NCI-H1694 treated with DMSO at 0.1 percent for 48 hours (cell line): Measurements from ENCODE around the gene TNC.
"Not testable (repeated sequence)": the region's sequence is repeated elsewhere in the genome, so short reads cannot be mapped to it uniquely, and the experiment has no call there.

Source experiments
- DNase-seq: peaks from one replicate; lab custom pipeline; 2025; lab: John Stamatoyannopoulos, UW

The TNC gene

DNA sequence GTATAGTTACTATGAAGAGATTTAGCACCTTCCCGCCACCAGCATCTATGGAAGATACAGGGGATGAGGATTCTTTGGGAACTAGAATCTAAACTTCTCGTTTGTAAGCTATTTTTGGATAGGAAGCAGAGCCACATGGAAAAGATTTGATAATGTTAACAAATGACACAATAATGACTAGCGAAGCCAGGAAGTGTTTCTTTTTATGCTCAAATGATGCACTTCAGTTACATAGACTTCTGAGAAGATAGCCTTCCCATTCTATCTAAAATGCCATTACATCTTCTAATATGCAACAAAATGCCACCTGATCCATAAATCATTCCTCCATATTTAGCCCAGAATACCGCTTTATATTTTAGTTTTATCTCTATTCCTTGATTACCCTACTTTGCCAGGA, 17.0 kb upstream of the TNC start:
- DNase-seq = no peak

DNA sequence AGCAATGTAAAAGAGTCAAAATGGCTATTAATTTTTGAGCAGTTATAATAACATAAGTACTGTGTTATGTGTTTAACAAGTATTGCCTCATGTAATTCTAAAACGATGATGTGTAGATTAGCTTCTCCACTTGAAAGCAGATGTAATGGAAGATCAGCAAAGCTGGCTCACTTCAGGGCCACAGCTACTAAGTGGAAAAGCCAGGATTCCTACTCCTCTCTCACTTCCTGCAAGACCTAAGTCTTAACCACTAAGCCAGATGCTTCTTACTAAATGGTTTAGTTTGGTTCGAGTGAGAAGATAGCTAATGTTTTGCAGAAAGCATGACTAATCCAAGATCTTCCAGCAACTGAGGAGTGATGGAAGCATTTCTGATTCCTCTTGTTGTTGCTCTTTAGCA, 15.7 kb upstream of the TNC start:
- DNase-seq = no peak

DNA sequence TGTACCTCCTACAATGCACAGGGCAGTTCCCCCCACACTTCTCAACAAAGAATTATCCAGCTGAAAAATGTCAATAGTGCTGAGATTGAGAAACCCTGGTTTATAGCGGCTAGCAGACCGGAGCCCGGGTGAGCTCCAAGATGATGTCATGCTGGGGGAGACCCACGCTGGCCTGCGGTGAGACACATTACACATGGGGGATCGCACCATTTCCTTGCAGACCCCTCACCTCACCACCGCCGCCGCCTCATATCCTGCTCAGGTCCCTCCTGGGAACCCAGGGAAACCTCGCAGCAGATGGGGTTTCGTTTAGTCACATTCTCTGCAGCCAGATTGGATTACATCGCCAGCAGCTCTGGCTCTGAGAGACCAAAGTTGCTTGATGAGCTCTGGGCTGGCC, 14.7 kb upstream of the TNC start:
- no peak for DNase-seq

DNA sequence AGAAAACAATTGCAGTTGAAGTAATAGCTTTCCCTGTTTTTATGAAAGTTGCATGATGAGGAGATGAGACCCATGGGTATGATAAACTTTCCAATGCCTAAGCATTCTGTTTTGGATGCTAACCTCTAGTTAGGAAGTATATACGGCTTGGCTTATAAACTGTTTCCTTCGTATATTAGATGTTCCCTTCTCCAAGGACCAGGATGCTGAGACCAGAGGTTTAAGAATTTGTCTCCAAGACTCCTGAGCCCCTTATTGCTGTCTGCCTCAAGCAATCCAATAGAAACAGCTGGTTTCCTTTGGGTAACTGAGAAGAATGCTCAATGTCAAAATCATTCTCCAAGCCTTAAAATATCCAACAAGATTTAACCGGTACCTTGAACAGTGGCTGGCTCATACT, 12.2 kb upstream of the TNC start:
- DNase-seq = no peak

DNA sequence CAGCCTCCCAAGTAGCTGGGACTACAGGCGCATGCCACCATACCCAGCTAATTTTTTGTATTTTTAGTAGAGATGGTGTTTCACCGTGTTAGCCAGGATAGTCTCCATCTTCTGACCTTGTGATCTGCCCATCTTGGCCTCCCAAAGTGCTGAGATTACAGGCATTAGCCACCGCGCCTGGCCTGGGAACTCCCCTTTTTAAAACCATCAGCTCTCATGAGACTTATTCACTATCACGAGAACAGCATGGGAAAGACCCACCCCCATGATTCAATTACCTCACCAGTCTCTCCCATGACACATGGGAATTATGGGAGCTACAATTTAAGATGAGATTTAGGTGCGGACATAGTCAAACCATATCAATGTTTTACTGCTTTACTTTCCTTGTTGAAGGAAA, 10.8 kb upstream of the TNC start:
- DNase-seq = not testable (repeated sequence)

DNA sequence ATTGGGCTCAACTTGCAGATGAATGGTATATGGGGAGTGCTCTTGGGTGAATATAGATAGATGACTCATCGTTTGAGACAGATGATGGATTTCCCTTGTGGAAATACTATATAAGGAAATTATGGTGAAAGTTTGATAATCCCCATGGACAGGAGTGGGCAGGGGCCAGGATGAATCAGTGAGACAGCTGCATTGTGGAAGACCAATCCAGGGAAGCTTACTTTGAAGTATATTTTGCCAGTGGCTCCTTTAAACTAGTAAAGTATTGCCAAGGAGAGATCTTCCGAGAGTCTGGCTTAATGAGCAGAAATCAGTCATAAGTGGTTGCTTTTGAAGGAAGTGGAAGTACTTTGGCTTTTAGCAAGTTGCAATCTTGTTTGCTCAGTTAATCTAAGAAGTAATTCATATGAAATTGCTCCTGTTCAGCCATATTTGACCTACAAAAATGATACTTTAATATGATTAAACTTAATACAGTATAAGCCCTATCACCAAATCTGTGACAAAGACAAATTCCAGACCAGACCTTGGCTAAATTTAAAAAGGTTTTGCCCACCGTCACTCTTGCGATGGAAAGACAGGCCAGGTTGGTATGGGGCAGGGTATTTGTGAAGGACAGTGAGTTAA, 9.3 kb upstream of the TNC start:
- DNase-seq = no peak

DNA sequence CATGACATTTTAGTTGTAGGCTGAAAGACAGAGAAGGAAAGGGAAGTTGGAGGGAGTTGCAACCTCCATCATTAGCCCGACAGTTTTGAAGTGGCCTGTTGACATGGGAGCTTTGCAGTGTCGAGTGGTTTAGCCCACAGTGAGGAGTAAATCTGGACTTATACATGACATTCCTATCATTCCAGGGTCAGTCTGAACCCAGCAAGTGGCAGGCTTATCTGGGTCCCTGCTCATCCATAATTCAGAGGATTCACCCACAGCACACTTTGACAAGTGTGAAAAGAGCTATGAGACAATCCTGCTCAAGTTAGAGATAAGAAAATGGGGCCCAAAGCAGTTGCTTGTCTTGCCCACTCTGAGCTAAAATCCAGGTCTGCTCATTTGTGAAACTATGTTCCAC, 8.4 kb upstream of the TNC start:
- no peak for DNase-seq

DNA sequence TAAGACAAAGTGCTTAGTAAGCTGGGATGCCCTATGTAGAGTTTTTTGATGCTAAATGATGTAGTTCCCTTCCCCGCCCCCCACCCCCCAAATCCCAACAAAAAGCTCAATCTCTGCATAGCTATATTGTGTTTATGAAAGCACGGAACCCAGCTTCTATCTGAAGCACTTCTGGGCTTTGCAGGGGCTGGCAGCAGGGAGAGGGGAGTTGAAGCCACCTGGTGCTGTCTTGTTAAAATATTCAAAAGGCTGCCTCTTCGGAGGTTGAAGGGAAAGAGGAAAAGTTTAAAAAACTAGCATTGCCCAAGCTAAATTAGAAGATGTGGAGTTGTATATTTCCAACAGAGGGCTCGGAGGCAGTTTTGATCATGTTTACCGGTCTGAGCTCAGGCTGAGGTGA, 5.0 kb upstream of the TNC start:
- no peak for DNase-seq

DNA sequence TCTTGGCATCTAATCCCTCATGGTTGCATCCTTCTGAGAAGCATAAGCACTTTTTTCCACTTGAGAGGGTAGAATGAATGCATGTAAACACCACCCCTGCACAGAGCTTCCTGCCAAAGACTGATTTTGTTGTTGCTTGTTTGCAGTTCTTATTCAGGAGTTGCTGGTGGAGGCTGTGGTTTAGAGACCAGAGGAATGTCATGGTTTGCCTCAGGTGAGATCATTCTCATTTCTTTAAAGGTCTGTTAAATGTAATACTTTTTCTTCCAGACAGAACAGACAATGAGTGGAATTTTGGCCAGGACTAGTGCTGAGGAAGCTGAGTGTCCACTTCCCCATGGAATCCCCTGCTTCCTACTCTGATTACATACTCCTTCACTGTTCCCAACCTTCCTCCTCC, 3.2 kb upstream of the TNC start:
- no peak for DNase-seq

DNA sequence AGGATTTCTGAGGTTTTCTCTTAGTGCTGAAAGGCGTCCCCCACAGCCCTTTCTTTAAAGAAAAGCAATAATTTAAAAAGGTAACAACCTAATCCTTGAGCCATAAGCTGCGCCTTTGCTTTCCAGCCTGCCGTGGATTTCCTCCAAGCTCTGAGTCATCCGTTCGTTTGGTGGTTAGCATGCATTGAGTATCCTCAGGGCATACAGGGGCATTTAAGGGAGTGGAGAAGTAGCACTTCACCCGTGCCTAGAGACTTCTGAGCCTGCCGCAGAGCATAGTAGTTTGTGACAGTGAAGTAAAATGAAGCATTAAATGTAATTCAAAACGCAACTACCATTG, 892 bp upstream of the TNC start:
- no peak for DNase-seq

DNA sequence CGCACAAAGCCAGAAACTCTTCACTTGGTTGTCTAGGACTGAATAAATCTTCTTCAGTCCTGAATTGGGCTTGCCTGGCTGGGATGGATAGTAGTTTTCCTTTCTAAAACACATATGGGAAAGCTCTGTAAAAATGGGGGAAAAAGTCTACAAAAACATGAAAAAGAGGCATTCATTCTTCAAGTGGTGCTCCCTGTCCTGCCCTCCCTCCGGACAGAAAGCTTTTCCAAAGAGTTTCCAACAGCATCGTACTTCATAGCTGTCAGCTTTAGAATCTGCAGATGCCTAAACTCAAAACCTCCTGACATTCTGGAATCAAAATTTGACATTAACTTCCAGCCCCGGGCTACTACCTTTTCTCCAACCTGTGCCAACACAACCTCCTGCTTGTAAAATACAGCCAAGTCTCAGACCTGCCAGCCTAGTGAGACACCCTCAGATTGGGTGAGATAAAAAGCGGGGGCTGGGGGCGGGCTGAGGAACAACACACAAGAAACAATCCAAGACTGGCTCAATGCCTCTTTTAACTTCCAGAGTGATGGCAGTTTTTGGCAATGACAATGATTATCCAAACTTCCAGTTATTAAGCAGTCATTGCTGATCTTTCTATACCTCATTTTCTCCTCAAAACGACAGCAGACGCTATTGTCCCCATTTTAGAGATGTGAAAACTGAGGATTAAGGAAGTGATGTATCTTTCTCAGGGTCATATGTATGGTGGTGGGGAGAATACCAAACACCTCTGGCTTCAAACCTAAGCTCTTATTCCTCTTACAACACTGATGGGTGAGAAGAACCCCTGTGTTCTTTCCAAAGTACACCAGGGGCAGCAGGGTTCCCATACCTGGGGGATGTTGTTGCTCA, 1.3 kb downstream of the TNC start:
- DNase-seq = no peak

DNA sequence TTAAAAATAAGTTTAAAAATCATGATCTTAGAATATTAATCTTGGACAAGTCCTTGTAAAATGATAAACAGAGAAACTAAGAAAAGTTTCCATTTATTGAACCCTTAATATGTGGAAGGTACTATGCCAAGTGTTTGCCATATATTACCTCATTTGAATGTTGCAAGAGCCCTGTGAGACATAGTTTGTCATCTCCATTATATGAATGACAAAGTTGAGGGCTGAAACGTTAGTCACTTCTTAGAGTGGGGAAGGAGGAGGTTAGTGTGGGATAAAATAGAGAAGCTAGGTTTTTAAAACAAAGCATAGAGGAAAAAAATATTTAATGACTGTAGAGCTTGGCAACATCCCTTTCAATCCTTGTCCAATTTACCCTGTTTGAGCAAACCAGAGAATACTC, 2.0 kb downstream of the TNC start:
- no peak for DNase-seq

DNA sequence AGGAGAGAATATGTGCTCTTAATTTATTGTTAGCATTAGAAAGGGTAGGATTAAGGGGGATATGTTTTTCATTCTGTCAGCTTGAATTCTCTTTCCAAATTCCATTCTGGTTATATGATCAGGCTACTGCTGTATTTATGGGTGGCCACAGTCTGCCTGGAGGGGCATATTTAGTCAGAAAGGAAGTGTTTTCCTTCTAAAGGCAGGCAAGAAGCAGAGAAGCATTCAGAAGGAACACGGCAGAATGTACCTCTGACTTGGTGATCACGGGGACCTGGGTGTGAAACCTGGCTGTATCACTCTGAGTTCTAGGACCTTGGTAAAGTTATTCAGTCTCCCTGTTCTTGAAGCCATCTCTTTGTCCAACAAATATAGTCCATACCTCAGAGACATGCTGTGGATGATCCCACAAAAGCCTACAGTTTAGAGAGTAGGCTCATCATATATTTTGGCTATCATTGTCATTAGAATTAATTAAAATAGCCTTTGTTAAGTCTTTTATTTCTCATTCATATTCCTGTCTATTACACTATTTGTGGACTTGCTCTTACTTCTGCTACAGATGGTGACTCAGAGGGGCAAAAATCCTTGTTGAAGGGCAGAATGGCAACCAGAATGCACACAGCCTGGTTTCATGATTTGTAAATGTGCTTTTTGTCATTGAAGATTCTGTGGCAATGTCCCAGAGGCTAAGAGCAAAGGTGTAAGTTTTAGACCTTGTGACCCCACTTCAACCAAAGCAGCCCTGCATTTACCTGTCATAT, 2.7 kb downstream of the TNC start:
- DNase-seq = no peak

DNA sequence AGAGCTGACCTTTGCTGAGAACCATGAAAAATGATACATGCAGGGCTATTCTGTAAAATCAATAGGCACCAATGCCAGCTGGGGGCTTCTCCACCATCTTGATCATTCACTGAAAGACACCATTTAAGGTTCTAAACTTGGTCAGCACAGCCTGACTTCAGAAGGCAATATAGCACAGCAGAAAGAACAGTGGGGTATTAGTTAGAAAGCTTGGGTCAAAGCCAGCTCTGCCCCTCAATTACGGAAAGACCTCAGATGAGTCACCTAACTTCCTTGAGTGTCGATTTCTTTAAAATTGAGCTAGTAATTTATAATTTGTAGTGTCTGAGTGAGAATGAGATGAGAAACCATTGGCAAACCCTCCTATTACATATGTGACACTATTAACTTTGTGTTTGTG, 3.4 kb downstream of the TNC start:
- DNase-seq = no peak

DNA sequence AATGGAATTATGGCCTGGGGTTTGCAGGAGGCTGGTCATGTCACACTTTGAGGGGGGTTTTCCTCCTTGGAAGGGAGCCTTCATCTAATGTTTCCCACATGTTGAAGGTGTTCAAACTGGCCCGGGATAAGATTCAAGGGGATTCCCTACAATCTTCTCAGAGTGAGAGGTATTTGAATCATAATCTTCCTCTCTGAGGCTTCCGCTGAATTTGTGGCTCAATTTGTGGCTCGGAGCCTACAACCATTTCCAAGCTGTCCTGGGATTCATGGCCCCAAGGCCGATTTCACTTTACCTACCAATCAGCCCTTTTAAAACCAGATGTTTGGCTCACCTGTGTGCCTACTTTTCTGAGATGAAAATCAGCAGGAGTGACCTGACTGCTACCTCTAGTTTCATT, 3.9 kb downstream of the TNC start:
- no peak for DNase-seq

DNA sequence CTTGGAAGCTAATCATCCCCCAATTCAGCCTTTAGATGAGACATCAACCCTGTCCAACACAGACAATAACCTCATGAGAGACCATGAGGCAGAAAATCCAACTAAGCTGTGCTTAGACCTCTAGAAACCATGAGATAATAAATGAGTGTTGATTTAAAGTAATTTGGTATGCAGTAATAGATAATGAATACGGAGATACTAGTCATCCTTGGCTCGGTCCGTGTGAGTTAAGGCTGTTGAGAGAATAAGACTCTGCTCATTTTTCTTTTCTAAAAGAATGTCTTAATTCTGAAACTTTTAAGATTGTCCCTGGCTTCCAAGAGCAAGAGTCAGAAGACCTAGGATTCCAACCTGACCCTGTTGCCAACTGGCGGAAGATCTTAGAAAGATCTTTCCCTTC, 6.1 kb downstream of the TNC start:
- no peak for DNase-seq

DNA sequence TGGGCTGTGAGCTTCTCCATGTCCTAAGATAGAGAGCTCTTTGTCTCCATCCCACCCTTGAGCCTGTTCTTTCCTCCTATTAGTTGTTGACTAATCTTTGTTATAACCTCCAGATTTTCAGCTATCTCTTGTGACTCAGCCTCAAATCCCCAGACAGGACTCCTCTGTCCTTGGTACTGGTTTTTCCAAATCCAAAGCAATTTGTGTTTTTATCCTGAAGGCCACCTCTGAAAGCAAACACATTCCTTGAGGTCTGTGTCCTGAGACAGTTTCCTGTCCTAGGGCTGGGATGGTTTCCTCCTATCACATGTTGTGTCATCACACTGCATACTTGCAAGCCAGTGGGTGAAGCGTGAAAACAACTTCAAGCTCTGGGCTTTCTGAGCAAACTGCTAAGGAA, 8.5 kb downstream of the TNC start:
- DNase-seq = no peak

DNA sequence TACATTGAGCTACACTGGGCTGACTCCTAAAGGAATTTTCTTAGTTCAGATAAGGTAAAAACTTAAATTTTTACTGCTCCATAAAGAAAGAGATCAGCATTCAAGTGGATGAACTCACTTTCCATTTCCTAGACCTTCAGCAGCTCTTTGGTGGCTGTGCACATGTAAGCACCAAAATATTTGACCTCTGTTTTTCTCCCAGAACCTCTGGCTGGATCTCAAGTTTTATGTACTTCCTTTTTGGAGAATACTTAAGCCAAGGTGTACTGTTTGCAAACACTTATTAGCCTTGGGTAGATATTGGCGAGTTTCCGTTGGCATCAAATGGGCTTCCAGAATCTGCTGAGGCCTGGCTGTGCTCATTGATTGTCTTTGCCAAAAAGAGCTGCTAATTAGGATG, 10.3 kb downstream of the TNC start:
- no peak for DNase-seq

DNA sequence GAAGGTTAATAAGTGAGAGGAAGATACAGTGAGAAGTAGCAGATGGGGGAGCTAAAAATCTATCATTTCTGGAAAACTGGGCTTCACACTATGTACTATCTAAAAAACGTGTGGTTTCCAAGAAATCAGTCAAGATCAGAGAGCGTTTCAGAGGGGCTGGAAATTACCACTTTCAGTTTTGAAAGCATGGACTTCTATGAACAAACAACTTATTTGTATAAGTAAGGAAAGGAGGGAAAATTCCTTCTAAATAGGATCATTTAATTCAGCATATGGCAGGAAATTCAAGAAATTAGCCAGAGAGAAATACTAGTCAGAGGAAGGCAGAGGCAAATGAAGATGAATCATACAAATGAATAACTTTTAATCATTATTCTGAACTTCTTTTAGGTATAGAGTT, 11.3 kb downstream of the TNC start:
- no peak for DNase-seq

DNA sequence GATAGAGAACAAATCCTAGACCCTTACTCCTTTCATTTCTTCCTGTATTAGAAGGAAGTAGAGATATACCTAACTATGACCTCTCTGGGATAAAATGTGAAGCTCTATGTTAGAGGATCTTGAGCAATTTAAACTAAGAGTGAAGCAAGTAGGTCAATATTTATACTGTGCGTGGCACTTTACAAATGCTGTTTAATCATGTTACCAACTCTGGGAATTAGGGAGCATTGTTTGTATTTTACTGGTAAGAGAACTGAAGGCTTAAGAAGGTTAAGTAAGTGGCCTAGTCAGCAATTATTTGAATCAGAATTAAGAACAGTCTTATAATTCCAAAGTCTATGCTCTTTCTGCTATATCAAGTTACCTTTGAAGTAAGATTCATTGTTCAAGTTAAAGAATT, 12.0 kb downstream of the TNC start:
- no peak for DNase-seq

DNA sequence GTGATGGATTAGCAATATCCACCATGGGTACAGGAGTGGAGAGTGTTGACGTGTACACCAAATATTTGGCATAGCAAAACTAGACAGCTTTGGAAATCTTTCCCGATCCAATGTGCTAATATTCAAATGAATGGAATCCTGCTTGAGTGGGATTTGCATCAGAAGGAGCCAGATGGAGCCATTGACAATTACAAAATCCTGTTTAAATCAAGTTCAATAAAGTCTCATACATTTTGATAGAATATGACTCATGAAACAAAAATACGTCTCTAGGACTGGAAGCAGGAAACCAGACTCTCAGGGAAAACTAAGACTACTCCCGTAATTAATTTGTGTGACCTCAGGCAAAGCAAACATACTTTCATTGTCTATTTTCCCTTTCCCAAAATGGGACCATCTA, 13.0 kb downstream of the TNC start:
- DNase-seq = no peak

DNA sequence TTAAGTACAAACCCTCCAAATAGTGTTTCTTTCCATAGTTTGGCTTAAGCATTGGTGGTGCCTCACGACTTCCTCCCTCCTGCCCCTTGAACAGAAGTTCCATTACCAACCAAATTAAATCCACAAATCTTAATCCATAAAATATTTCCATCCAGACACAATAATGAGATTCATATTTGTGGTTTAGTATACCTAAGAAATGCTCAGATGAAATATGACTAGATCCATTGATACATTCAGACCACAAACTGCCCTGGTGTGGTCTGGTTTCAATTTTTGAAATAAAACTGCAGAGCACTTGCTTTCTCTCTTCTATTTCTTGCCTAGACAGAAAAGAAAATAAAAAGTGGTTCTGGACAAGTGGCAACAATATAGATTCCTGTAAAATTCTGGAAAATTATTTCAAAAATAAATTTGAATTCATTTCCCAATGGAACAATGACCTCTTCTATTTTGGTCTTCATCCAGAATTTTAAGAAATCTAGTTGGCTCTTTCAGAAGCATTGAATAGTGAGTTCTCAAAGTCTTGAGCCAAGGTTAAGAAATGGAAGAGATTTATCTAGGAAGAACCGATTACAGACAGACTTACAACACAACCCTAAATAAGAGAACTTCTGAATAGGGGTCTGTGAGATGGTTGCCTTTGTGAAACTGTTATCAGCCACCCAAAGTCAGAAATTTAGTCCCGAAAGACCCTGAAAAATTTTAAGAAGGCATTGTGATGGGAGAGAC, 14.0 kb downstream of the TNC start:
- no peak for DNase-seq

DNA sequence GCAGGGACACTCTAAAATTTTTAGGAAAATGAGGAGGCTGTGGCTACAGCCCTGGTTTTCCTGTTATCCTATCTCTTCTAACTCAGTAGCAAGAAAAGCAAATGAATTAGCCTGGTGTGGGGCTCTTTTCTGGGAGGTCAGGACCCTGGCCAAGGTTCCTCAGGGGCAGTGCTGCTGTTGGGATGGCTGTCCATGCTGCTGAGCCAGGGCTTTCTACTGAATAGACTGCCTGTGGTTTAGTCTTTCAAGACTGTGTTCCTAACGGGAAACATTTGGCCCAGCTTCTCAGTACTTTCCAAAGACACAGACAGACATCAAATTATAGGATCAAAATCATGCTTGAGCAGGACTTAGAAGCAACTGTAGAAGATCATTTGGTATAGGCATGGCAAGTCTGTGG, 18.1 kb downstream of the TNC start:
- no peak for DNase-seq
